ENCODE data around the gene CACNG4.

CACNG4 gene

GRCh38 chr17:66975188-66975587, 10.7 kb downstream of the CACNG4 start:
- H3K27me3 ChIP-seq: no peaks in the 10 kb centered on the region
- H3K36me3 ChIP-seq: peaks cover 10% of the 10 kb centered on the region

GRCh38 chr17:66975614-66976378, 11.3 kb downstream of the CACNG4 start:
- H3K27me3 ChIP-seq: no peaks in the 10 kb centered on the region
- H3K4me1 ChIP-seq: peaks cover 48% of the 10 kb centered on the region
- DNase-seq: no peak
- peaks cover 10% of the 10 kb centered on the region for H3K36me3 ChIP-seq
- peak; percentile 40 for TF ChIP-seq CTCF (IDR thresholded peaks at IDR 0.05; ENCODE audit: low read depth, low read length)
- H3K4me3 ChIP-seq (ENCODE audit: low read depth, low read length): no peak overlapping the region
- no peaks in the 10 kb centered on the region for H3K9me3 ChIP-seq

More at GRCh38 chr17:66975188-66975587, 10.7 kb downstream of the CACNG4 start:
- Histone ChIP-seq H3K4me1 (peaks cover 54% of the 10 kb centered on the region), H3K4me3 (ENCODE audit: low read depth, low read length) (no peak overlapping the region), H3K9me3 (no peaks in the 10 kb centered on the region)
- TF ChIP-seq CTCF (IDR thresholded peaks at IDR 0.05; ENCODE audit: low read depth, low read length): no peak
- DNase-seq: no peak

- H3K9me3 ChIP-seq: no peaks in the 10 kb centered on the region
- no peak overlapping the region for H3K4me3 ChIP-seq (ENCODE audit: low read depth, low read length)
- H3K27me3 ChIP-seq: no peaks in the 10 kb centered on the region
- peaks cover 43% of the 10 kb centered on the region for H3K4me1 ChIP-seq
- no peak for TF ChIP-seq CTCF (IDR thresholded peaks at IDR 0.05; ENCODE audit: low read depth, low read length)
- no peak for DNase-seq
- H3K36me3 ChIP-seq: peaks cover 10% of the 10 kb centered on the region
These were observed 11.8 kb downstream of the CACNG4 start for GRCh38 chr17:66976379-66976663.

- DNase-seq: peak; percentile 76
- Histone ChIP-seq H3K36me3 (peaks cover 13% of the 10 kb centered on the region), H3K4me1 (peaks cover 38% of the 10 kb centered on the region), H3K4me3 (ENCODE audit: low read depth, low read length) (no peak overlapping the region), H3K27me3 (no peaks in the 10 kb centered on the region), H3K9me3 (no peaks in the 10 kb centered on the region; the same call in 1 of the 2 replicates)
- TF ChIP-seq CTCF (IDR thresholded peaks at IDR 0.05; ENCODE audit: low read depth, low read length): no peak
These were observed 12.3 kb downstream of the CACNG4 start for GRCh38 chr17:66976781-66977201.

GRCh38 chr17:66978514-66979061, 14.1 kb downstream of the CACNG4 start:
- TF ChIP-seq CTCF (IDR thresholded peaks at IDR 0.05; ENCODE audit: low read depth, low read length): no peak
- H3K27me3 ChIP-seq: no peaks in the 10 kb centered on the region
- peaks cover 12% of the 10 kb centered on the region for H3K36me3 ChIP-seq
- H3K9me3 ChIP-seq: no peaks in the 10 kb centered on the region; the same call in 1 of the 2 replicates
- H3K4me3 ChIP-seq (ENCODE audit: low read depth, low read length): no peak overlapping the region
- DNase-seq: peak; percentile 47
- H3K4me1 ChIP-seq: peaks cover 31% of the 10 kb centered on the region

GRCh38 chr17:66980896-66981295, 16.4 kb downstream of the CACNG4 start:
- TF ChIP-seq CTCF (IDR thresholded peaks at IDR 0.05; ENCODE audit: low read depth, low read length): no peak
- H3K27me3 ChIP-seq: no peaks in the 10 kb centered on the region

More at GRCh38 chr17:66980896-66981295, 16.4 kb downstream of the CACNG4 start:
- no peak for DNase-seq
- H3K4me3 ChIP-seq (ENCODE audit: low read depth, low read length): no peak overlapping the region
- peaks cover 23% of the 10 kb centered on the region for H3K4me1 ChIP-seq
- H3K36me3 ChIP-seq: peaks cover 15% of the 10 kb centered on the region
- H3K9me3 ChIP-seq: no peaks in the 10 kb centered on the region; the same call in 1 of the 2 replicates

Data from BE2C (cell line).